ENCODE data around the gene LAYN. TPM values are rescaled to one million over a fixed set of nuclear protein-coding genes. Genes with fewer than 3 reads are reported as not detected.

The LAYN gene
- total RNA-seq, 1 donor from 2014 or later = 8.7 TPM

DNA sequence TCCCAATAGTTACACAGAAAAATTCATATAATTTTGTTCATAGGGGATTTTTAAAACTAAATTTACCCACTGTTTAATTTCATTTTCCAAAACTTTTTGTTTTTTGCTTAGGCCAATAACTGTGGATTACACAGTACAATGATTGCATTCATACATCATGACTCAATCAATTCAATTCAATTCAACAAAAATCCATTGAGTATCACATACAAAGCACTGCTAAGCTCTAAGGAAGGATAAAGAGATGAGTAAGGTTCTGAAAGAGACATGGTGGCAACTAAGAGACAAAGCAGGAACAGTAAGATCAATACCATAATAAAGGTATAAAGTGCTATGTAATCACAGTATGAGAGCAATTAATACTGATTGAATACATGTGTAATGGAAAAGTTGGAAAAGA is 9.4 kb upstream of the LAYN start:
- DNase-seq (ENCODE audit: low spot score) = no peak

- DNase-seq (ENCODE audit: low spot score) = peak; percentile 67
Observed at GRCh38 chr11:111531687-111532364, 8.7 kb upstream of the LAYN start.

DNA sequence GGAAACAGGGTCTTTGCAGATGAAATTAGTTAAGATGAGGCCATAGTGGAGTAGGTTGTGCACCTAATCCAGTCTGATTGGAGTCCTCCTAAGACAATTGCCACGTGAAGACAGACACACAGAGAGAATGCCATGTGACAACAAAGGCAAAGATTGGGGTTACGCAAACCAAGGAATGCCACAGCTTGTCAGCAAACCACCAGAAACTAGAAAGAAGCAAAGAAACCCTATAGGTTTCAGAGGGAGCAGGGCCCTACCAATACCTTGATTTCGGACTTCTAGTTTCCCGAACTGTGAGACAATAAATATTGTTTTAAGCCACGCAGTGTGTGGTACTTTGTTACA is 8.2 kb upstream of the LAYN start:
- no peak for DNase-seq (ENCODE audit: low spot score)

DNA sequence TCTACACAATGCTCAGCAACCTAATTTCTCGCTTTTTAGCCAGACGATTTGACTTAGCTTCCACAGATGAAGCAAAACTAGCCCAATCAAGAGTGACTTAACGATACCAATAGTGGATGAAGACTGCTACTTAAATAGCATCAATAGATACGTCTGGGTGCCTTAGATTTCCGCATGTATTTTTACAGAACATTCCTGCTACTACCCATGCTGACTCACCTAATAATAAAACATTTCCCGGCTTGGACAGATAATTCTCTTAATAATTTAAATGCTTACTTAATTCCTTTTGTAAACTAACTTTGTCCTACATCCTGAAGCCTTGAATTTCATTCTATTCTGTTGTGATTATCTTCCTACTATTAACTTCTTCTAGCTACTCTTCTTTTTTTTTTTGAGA is 5.2 kb upstream of the LAYN start:
- DNase-seq (ENCODE audit: low spot score) = no peak

DNA sequence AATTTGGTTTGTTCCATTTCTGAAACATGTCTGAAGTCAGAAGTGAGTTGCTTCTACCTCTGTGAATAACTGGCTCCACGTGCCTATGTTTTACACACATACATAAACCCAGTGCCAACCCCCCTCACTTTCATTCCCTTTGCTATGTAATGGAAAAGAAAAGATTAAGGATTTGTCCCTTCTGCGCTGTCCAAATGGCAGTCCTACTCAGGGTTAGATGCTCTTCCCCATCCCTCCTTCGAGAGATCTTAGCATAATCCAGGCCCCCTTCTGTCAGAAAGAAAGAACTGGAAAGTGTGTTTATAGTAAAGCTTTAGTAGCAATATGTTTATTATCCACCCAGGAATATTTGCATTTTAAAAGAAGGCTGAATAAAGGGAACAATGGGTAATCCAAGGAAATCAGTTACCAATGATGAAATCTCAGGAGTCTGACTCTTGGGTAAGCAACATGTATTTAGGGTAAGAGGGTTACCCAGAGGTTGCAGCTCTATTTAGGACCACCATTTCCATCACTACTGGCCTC is 3.1 kb upstream of the LAYN start:
- DNase-seq (ENCODE audit: low spot score) = no peak

GRCh38 chr11:111538407-111539114 is 2.0 kb upstream of the LAYN start:
- no peak for DNase-seq (ENCODE audit: low spot score)

- DNase-seq (ENCODE audit: low spot score) = no peak
Observed at GRCh38 chr11:111539426-111540113, 950 bp upstream of the LAYN start.

- no peak for DNase-seq (ENCODE audit: low spot score)
Observed at GRCh38 chr11:111540937-111541253, 375 bp downstream of the LAYN start.

- peak; percentile 38 for DNase-seq (ENCODE audit: low spot score)
Observed at GRCh38 chr11:111541254-111542061, 938 bp downstream of the LAYN start.

DNA sequence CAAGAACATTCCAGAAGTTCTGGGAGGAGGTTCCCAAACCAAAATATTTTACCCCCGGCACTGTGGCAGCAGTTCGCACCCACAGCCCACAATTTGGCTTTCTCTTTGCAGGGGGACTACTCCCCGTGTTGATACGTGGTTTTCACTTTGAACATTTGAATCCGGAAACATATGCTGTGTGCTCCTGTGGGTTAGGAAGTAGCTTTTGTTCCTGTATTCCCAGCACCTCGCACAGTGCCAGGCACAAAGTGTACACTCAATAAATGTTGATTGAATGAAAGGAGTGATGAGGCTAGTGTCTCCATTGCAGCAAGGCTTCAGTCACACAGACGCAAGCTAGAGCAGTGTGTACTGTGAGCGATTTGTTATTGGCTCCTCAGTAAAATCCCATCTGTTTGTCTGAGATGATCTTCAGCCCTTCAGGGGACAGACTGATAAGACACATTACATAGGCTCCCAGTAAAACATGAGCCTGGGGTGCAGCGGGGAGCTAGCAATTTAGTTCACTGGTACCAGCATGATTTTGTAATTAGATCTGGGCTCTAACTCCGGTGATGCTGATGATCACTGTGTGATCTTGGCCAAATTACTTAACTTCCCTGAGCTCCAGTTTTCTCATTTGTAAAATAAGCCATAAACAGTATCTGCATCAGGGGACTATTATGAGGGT is 2.2 kb downstream of the LAYN start:
- DNase-seq (ENCODE audit: low spot score) = no peak

DNA sequence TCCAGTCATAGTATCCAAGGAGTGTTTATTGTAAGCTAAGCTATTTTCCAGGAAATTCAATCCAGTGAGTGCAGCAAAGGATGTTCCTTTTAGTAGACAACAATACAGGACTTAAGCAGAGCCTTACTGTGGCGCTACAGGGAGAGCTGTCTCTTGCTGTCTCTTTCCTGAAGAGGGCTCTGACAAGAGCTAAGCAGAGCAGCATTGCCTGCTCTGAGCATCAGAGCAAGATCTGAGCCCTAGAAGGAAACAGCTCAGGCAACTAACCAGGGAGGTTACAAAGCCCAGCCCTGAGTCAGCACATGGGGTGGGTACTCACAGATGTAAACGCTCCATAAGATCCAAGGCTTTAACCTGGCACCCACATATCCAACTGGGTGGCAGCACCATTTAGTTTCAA is 8.0 kb downstream of the LAYN start:
- DNase-seq (ENCODE audit: low spot score) = no peak

- peak; percentile 42 for DNase-seq (ENCODE audit: low spot score)
Observed at GRCh38 chr11:111549196-111549868, 8.8 kb downstream of the LAYN start.

DNA sequence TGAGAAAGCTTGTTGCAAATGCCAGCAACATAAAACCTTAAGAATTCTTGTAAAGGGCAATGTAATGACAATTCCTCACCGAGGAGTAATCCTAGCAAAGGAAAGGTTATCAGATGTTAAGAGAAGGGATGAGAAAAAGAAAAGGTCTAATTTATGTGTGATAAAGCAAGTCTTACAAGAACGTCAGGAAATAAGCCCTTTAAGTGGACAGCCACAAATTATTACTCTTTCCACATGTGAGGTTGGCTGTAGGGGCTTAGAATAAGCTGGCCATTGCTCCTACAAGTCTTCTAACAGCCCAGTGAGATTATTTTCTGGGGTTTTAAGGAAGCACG is 9.3 kb downstream of the LAYN start:
- DNase-seq (ENCODE audit: low spot score) = peak; percentile 83

DNA sequence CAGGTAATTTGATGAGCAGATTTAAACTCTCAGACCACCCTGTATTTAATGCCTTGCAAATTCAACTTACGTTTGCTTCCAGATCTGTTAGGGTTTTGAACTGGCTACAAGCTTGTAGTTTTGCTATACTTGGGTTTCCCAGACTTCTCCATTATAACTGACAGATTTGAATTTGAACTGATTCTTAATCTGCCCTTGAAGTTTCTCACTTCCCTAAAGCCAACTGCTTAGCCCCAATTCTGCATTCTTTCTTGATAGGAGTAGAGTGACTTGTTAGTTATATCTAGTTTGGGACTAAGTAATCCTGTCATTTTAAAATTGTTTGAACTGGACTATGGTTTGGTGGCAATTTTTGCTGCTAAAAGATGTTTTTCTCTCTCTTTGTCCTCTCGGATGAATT is 9.7 kb downstream of the LAYN start:
- no peak for DNase-seq (ENCODE audit: low spot score)

DNA sequence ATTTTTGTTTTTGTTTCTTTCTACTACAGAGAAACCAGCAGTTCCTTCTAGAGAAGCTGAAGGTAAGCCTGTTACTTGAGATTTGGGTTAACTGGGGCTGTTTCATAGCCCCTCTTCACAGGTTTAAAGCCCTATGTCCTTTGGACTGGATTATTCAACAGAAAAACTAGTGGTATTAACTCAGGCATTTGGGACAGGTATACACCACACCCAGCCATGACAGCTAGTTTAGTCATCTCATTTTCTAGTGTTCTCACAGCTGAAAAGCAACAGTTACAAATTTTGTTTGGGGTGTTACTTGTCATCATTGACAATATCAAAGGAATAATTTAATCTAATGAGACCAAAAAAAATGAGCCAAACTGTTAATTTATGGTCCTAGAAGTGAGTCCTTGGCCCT is 14.0 kb downstream of the LAYN start:
- no peak for DNase-seq (ENCODE audit: low spot score)

DNA sequence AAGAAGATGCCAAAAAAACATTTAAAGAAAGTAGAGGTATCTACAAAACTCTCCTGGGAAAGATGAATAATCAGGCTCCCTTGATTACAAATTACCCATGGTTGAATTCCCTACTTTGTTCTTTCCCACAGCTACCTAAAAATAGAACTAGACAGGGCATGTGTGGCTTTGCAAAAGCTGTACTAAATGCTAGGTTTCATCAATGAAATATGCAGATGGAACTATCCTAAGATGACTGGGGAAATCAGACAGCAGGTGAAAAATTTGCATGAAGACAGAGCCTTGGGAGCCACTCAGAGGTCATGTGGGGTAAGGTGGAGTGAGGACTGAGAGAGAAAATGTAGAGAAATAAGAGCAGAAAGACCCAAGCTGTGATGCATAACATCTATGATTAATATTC is 14.7 kb downstream of the LAYN start:
- no peak for DNase-seq (ENCODE audit: low spot score)

DNA sequence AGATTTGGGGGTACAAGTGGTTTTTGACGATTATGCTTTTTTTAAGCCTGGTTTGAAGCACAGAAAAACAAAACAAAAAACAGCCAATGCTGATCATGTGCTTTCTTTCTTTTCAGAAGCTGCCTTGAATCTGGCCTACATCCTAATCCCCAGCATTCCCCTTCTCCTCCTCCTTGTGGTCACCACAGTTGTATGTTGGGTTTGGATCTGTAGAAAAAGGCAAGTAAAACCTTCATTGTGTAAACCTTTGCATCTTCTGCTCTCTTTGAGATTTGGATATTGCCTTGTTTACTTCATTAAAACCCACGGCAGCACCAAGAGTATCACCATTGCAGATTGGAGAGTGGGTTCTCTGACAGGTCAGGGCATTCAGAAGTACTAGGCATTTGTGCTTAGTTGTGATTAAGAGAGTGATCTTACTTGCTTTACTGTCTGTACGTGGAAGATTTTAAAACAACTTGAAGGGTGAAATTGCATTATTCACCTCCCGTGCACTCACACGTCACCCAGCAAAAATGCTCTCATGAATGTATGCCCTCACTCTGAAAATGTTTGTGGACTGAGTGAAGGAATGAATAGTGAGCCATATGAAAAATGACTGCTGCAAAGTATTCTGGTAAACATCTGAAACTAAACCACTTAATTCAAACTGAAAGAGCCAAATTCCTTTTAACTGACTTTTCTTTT is 17.0 kb downstream of the LAYN start:
- peak; percentile 77 for DNase-seq (ENCODE audit: low spot score)

- no peak for DNase-seq (ENCODE audit: low spot score)
Observed at GRCh38 chr11:111559800-111560464, 19.4 kb downstream of the LAYN start.

GRCh38 chr11:111560800-111561199 is 20.3 kb downstream of the LAYN start:
- no peak for DNase-seq (ENCODE audit: low spot score)

- DNase-seq (ENCODE audit: low spot score) = no peak
Observed at GRCh38 chr11:111561306-111561705, 20.8 kb downstream of the LAYN start.

Measured in umbilical cord (tissue), 2 donors.